AG10803 (cell line): Measurements from ENCODE around the gene MAF.

Experiments
- DNase-seq: peaks from one replicate; pipeline ENCODE4 v3.0.0; 2010; ENCODE audit warnings: low read depth
- H3K4me3 ChIP-seq: 2 replicates; pipeline ENCODE4 v1.5.1; 2011; ENCODE audit warnings: mild to moderate bottlenecking, low read length, control low read depth
- CTCF ChIP-seq: conservative IDR thresholded peaks from 2 replicates; pipeline ENCODE4 v1.5.1; 2011; ENCODE audit warnings: mild to moderate bottlenecking, low read length, control low read depth, inconsistent platforms

The MAF gene

GRCh38 chr16:79640513-79641360 is 40.2 kb upstream of the MAF start:
- no peak for TF ChIP-seq CTCF
- no peak for DNase-seq
- H3K4me3 ChIP-seq = no peak overlapping the region

GRCh38 chr16:79639576-79640311 is 39.2 kb upstream of the MAF start:
- no peak overlapping the region for H3K4me3 ChIP-seq
- no peak for TF ChIP-seq CTCF
- DNase-seq = no peak

- no peak overlapping the region for H3K4me3 ChIP-seq
- no peak for DNase-seq
- no peak for TF ChIP-seq CTCF
Measured at GRCh38 chr16:79638386-79638785, 37.8 kb upstream of the MAF start.

- TF ChIP-seq CTCF = no peak
- no peak for DNase-seq
- no peak overlapping the region for H3K4me3 ChIP-seq
Measured at GRCh38 chr16:79635488-79635887, 35.0 kb upstream of the MAF start.

GRCh38 chr16:79634298-79634697 is 33.8 kb upstream of the MAF start:
- H3K4me3 ChIP-seq = no peak overlapping the region
- DNase-seq = no peak
- no peak for TF ChIP-seq CTCF

GRCh38 chr16:79632289-79632688 is 31.8 kb upstream of the MAF start:
- no peak for DNase-seq
- TF ChIP-seq CTCF = no peak
- no peak overlapping the region for H3K4me3 ChIP-seq

- no peak for DNase-seq
- no peak overlapping the region for H3K4me3 ChIP-seq
- no peak for TF ChIP-seq CTCF
Measured at GRCh38 chr16:79628988-79629387, 28.5 kb upstream of the MAF start.
